ENCODE data around the gene PIAS2. TPM values are rescaled to one million over a fixed set of nuclear protein-coding genes. Genes with fewer than 3 reads are reported as not detected.
A peak's percentile ranks its signal among the peaks of the same experiment; 100 is the strongest.
"Not testable (repeated sequence)": the region's sequence is repeated elsewhere in the genome, so short reads cannot be mapped to it uniquely, and the experiment has no call there.

Gene PIAS2
- 7.2 and 8.7 TPM in 2 replicates for total RNA-seq

- peak; percentile 77 to 82 for DNase-seq (ENCODE audit: low read depth in 2 of 2)
These were observed at the start of gene PIAS2, which contains the start of gene KATNAL2 for GRCh38 chr18:46917108-46917802. Gene PIAS2 (minus strand): TSS chr18:46917507. CDS start chr18:46917345, 162 bp downstream. Gene KATNAL2 (plus strand): TSS chr18:46917602. CDS start chr18:46946873, 29,271 bp downstream.

GRCh38 chr18:46966266-46966665, 49.0 kb upstream of the PIAS2 start:
- DNase-seq (ENCODE audit: low read depth in 2 of 2): not testable (repeated sequence)

GRCh38 chr18:46964579-46965293, 47.4 kb upstream of the PIAS2 start:
- not testable (repeated sequence) for DNase-seq (ENCODE audit: low read depth in 2 of 2)

- not testable (repeated sequence) for DNase-seq (ENCODE audit: low read depth in 2 of 2)
These were observed 46.6 kb upstream of the PIAS2 start for GRCh38 chr18:46963656-46964578.

GRCh38 chr18:46958209-46958608, 40.9 kb upstream of the PIAS2 start:
- DNase-seq (ENCODE audit: low read depth in 2 of 2): no peak

- DNase-seq (ENCODE audit: low read depth in 2 of 2): no peak
These were observed 35.9 kb upstream of the PIAS2 start for GRCh38 chr18:46953195-46953594.

GRCh38 chr18:46950064-46950656, 32.9 kb upstream of the PIAS2 start:
- peak; percentile 27 to 34 for DNase-seq (ENCODE audit: low read depth in 2 of 2)

- peak; percentile 82 to 89 for DNase-seq (ENCODE audit: low read depth in 2 of 2)
These were observed 29.5 kb upstream of the PIAS2 start for GRCh38 chr18:46946656-46947282.

- no peak for DNase-seq (ENCODE audit: low read depth in 2 of 2)
These were observed 25.3 kb upstream of the PIAS2 start for GRCh38 chr18:46942646-46943045.

GRCh38 chr18:46939998-46940571, 22.8 kb upstream of the PIAS2 start:
- DNase-seq (ENCODE audit: low read depth in 2 of 2): no peak

GRCh38 chr18:46939337-46939963, 22.1 kb upstream of the PIAS2 start:
- DNase-seq (ENCODE audit: low read depth in 2 of 2): peak in 1 of 2 donors; percentile 73

GRCh38 chr18:46920653-46921052, 3.3 kb upstream of the PIAS2 start:
- DNase-seq (ENCODE audit: low read depth in 2 of 2): no peak

GRCh38 chr18:46920067-46920466, 2.8 kb upstream of the PIAS2 start:
- DNase-seq (ENCODE audit: low read depth in 2 of 2): no peak

- peak in 1 of 2 donors; percentile 24 for DNase-seq (ENCODE audit: low read depth in 2 of 2)
These were observed 695 bp upstream of the PIAS2 start for GRCh38 chr18:46917803-46918600.

- peak; percentile 30 to 38 for DNase-seq (ENCODE audit: low read depth in 2 of 2)
These were observed 678 bp downstream of the PIAS2 start for GRCh38 chr18:46916551-46917107.

GRCh38 chr18:46915800-46916550, 1.3 kb downstream of the PIAS2 start:
- peak in 1 of 2 donors; percentile 1 for DNase-seq (ENCODE audit: low read depth in 2 of 2)

GRCh38 chr18:46910856-46911255, 6.5 kb downstream of the PIAS2 start:
- no peak for DNase-seq (ENCODE audit: low read depth in 2 of 2)

- DNase-seq (ENCODE audit: low read depth in 2 of 2): no peak
These were observed 7.8 kb downstream of the PIAS2 start for GRCh38 chr18:46909497-46909896.
